Kidney (tissue), 14 donors: ENCODE results near the gene MIOX. TPM values are rescaled to one million over a fixed set of nuclear protein-coding genes. Genes with fewer than 3 reads are reported as not detected.

Source experiments
- DNase-seq, 5 donors: peaks; one replicate each; pipeline ENCODE4 v3.0.0-alpha.2; 2013 to 2020
- FAIRE-seq: peaks from 2 replicates; lab custom pipeline; 2012; peaks lifted over from hg19 to GRCh38; lab: Jason Lieb, UNC
- H3K27ac ChIP-seq, 2 donors: one replicate each; pipeline ENCODE4 v1.7.0; 2013; ENCODE audit warnings: low read depth in 2 of 2, low read length in 2 of 2, inconsistent platforms in 1 of 2
- H3K27me3 ChIP-seq: one replicate; pipeline ENCODE4 v1.7.1; 2013; ENCODE audit warnings: low read length, inconsistent platforms; ENCODE audit not compliant: control insufficient read depth, insufficient read depth
- H3K36me3 ChIP-seq, 3 donors: one replicate each; pipeline versions ENCODE4 v1.7.0 to v1.7.1; 2013; ENCODE audit warnings: low read length in 3 of 3, control low read depth in 1 of 3, inconsistent platforms in 1 of 3; ENCODE audit not compliant: insufficient read depth in 3 of 3, control insufficient read depth in 2 of 3
- H3K4me1 ChIP-seq, 3 donors: one replicate each; pipeline versions ENCODE4 v1.7.0 to v1.7.1; 2013; ENCODE audit warnings: low read length in 3 of 3, inconsistent platforms in 1 of 3, low read depth in 1 of 3; ENCODE audit not compliant: control insufficient read depth in 2 of 3, insufficient read depth in 2 of 3
- H3K4me3 ChIP-seq, 3 donors: one replicate each; pipeline versions ENCODE4 v1.7.0 to v1.8.1; 2013; ENCODE audit warnings: low read length in 3 of 3, control low read depth in 1 of 3, inconsistent platforms in 1 of 3
- H3K9ac ChIP-seq, 3 donors: one replicate each; pipeline versions ENCODE4 v1.7.0 to v1.7.1; 2013; ENCODE audit warnings: low read length in 3 of 3, control low read depth in 1 of 3, inconsistent platforms in 1 of 3
- H3K9me3 ChIP-seq, 3 donors: one replicate each; pipeline versions ENCODE4 v1.7.0 to v1.7.1; 2013; ENCODE audit warnings: low read length in 3 of 3, control low read depth in 1 of 3, inconsistent platforms in 1 of 3; ENCODE audit not compliant: control insufficient read depth in 2 of 3, insufficient read depth in 1 of 3
- intact Hi-C: fragments of 100-400 bp; cut with DNase I; formaldehyde crosslinking; loops from one replicate; pipeline ENCODE4 v1.11.1; 2022
- polyA plus RNA-seq: library from polyadenylated mRNA; stranded (reverse); fragments of 350-450 nt; fragmentation: Illumina TruSeq; extraction: RNeasy Lipid Tissue Mini Kit (QIAGEN cat#74804); gene quantifications from one replicate; pipeline ENCODE4 v1.2.3, GENCODE V29; 2014; ENCODE audit warnings: low read depth, low replicate concordance; ENCODE audit not compliant: insufficient read depth
- total RNA-seq: library from RNA; stranded (reverse); fragmentation: NEBNext Ultra II Directional; extraction: Animal tissue kit (Norgen Biotek cat#: 25700); gene quantifications from one replicate; pipeline ENCODE4 v1.2.1, GENCODE V29; 2021
- TF ChIP-seq, protein P1 (sequence below): IDR thresholded peaks from 3 replicates; pipeline ENCODE4 v1.5.1; 2012; ENCODE audit warnings: mild to moderate bottlenecking, moderate library complexity, borderline replicate concordance; ENCODE audit not compliant: insufficient read depth; ENCODE audit errors: extremely low read depth
- donor health status: control.
- donor health status: control.
- donor health status: control.
- donor health status: control.
- donor health status: control.
- donor health status: DM: yes; HTN: yes; CAD: no.
- donor health status: Normal renal cell carcinoma (clear cell type).

The MIOX gene
- total and polyA plus RNA-seq, 2 donors from 2014 or later: 3.5 to 455 TPM

DNA sequence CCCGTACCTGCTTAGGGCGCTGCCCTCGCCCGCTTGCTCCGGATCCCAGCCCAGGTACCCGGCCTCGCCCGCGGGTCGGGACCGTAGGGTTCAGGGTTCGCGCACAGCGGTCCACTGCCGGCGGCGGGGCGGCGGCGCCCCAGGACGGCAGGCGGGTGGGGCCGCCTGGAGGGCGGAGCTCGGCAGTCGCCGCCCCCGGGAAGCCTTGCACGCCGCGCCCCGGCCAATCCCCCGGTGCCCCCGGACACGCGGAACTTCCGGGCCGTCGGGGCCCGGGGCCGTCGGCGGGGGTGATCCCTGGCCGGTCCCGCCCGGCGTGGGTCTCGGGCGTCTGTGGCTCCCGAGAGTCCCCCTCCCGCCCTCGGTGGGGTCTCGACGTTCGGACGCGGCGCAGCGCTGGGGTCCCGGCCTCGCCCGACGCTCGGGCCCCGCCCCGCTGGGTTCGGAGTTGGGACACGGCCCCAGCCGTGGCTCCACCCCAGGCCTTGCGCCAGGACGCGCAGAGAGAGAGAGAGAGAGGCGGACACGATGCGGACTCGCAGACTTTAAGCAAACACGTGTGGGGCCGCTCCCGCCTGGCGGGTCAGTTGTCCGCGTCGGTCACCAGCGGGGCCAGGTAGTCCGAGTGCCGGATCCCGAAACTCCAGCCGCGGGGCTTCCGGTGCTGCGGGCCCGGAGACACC, 43.4 kb downstream of the MIOX start, which contains the start of gene TYMP:
Gene TYMP, minus strand, starts transcription at position 116 of the 683 bp plus-strand sequence. CDS start 303 bp downstream, outside the sequence.
- peak within 1 kb of the TSS in 2 of 3 donors; percentile 69 to 73 for H3K9ac ChIP-seq
- peak within 1 kb of the TSS in 2 of 3 donors; percentile 45 to 56 for H3K4me3 ChIP-seq
- DNase-seq (peak in 3 of 5 donors; percentile 41 to 97 (median 65)), FAIRE-seq (no peak)
- TF ChIP-seq, protein P1, sequence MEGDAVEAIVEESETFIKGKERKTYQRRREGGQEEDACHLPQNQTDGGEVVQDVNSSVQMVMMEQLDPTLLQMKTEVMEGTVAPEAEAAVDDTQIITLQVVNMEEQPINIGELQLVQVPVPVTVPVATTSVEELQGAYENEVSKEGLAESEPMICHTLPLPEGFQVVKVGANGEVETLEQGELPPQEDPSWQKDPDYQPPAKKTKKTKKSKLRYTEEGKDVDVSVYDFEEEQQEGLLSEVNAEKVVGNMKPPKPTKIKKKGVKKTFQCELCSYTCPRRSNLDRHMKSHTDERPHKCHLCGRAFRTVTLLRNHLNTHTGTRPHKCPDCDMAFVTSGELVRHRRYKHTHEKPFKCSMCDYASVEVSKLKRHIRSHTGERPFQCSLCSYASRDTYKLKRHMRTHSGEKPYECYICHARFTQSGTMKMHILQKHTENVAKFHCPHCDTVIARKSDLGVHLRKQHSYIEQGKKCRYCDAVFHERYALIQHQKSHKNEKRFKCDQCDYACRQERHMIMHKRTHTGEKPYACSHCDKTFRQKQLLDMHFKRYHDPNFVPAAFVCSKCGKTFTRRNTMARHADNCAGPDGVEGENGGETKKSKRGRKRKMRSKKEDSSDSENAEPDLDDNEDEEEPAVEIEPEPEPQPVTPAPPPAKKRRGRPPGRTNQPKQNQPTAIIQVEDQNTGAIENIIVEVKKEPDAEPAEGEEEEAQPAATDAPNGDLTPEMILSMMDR: no peak
- intact Hi-C loops: no loop called here
- peak within 1 kb of the TSS; percentile 87 to 96 for H3K27ac ChIP-seq
- H3K36me3 ChIP-seq: no peaks in the 10 kb centered on the region
- H3K27me3 ChIP-seq: peaks cover 7% of the 10 kb centered on the region
- H3K4me1 ChIP-seq: peaks cover 0 to 19% (median 0%) of the 10 kb centered on the region in 3 donors
- H3K9me3 ChIP-seq: no peaks in the 10 kb centered on the region

DNA sequence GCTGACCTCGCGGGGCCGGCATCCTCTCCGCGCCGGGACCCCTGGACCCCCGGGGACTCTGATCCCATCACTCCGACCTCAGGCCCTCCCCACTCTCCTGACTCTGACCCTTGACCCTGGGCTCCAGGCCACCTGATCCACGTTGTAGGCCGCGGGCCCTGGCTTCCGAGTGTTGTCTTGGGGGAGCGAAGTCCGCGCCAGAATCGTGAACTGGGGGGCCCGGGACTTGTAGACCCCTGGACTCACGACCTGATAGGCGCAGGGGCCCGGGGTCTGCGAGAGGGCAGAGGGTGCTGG, 43.9 kb downstream of the MIOX start:
- Histone ChIP-seq H3K4me3 (peak overlapping the region in 2 of 3 donors; percentile 24 to 56), H3K9me3 (no peaks in the 10 kb centered on the region), H3K27ac (peak overlapping the region; percentile 87 to 96), H3K27me3 (peaks cover 7% of the 10 kb centered on the region), H3K36me3 (no peaks in the 10 kb centered on the region), H3K9ac (peak overlapping the region in 1 of 3 donors; percentile 73), H3K4me1 (peaks cover 0 to 19% (median 0%) of the 10 kb centered on the region in 3 donors)
- TF ChIP-seq, protein P1: no peak
- intact Hi-C loops: no loop called here
- FAIRE-seq (no peak), DNase-seq (peak in 1 of 5 donors; percentile 87)

DNA sequence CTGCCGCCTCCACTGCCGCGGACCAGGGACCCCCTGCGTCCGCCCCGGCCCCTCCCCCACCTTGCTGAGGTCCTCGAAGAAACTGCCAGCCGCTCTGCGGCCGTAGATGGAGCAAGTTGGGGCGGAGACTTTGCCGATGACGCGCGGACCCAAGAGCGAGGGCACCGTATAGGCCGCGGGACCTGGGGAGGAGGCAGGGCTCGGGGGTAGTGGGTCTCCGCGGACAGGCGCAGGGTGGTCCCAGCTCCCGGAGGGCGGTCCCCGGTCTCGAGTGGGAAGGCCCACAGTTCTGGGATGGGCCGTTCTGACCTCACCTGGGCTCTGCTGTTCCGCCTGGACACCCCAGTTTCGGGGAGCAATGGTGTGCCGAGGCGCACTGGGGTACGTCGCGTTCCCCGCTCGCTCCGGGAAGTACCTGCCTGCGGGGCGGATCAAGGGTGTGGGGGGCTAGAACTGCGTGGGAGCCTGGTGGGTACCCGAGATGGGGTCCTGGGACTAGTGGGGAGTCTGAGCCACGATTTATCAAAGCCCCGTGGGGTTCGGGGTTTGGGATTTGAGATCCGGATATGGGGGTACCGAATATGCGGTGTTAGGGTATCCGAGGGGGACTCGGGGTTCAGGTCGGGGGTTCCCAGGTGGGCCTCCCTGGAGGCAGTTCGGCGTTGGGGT, 44.4 kb downstream of the MIOX start:
- Histone ChIP-seq H3K4me1 (peaks cover 0 to 19% (median 0%) of the 10 kb centered on the region in 3 donors), H3K36me3 (no peaks in the 10 kb centered on the region), H3K9ac (peak overlapping the region in 2 of 3 donors; percentile 69), H3K27me3 (peaks cover 7% of the 10 kb centered on the region), H3K4me3 (peak overlapping the region in 2 of 3 donors; percentile 50 to 56), H3K27ac (peak overlapping the region; percentile 87 to 96), H3K9me3 (no peaks in the 10 kb centered on the region)
- FAIRE-seq: no peak
- intact Hi-C loops: no loop called here
- TF ChIP-seq, protein P1: no peak
- DNase-seq: peak in 4 of 5 donors; percentile 72 to 97 (median 79)
